Right lung (tissue), 10 donors: ENCODE measurements around the gene KCNMB2. TPM values are rescaled to one million over a fixed set of nuclear protein-coding genes. Genes with fewer than 3 reads are reported as not detected.
A peak's percentile ranks its signal among the peaks of the same experiment; 100 is the strongest.
"Not testable (repeated sequence)": the region's sequence is repeated elsewhere in the genome, so short reads cannot be mapped to it uniquely, and the experiment has no call there.

Experiments used
- DNase-seq, 2 donors: peaks; one replicate each; pipeline ENCODE4 v3.0.0-alpha.2; 2013
- long read RNA-seq, 8 donors: transcript quantifications; one replicate each; lab custom pipeline, GENCODE V29; 2026
- polyA plus RNA-seq, 5 donors: library from polyadenylated mRNA; unstranded; fragments of 120-200 nt; gene quantifications; one replicate each; pipeline versions ENCODE4 v1.2.1 to v1.2.3, GENCODE V29; 2013; ENCODE audit warnings: inconsistent platforms in 1 of 5, low replicate concordance in 1 of 5; ENCODE audit not compliant: insufficient read length in 5 of 5, insufficient read depth in 1 of 5

The KCNMB2 gene
- polyA plus RNA-seq, result 10 to 100 TPM in 4 of 5 donors, 1 to 10 TPM in 1; 8.9 to 19.1 (median 14.6) TPM
- long read RNA-seq, donor 1, partial matches to known transcripts, result 5 of 9 reads
- long read RNA-seq, donor 1, other reads (novel, unspliced or antisense), result 0 of 9 reads
- long read RNA-seq, donor 2, partial matches to known transcripts, result 0 of 3 reads
- long read RNA-seq, donor 2, other reads (novel, unspliced or antisense), result 0 of 3 reads
- long read RNA-seq, donor 3, partial matches to known transcripts, result 0 of 1 reads
- long read RNA-seq, donor 3, other reads (novel, unspliced or antisense), result 0 of 1 reads
- long read RNA-seq, donor 4, partial matches to known transcripts, result 0 of 3 reads
- long read RNA-seq, donor 4, other reads (novel, unspliced or antisense), result 0 of 3 reads
- long read RNA-seq, donor 5, transcript KCNMB2-201 (4 exons, 2,271 nt), result major isoform, 6 of 6 reads
- long read RNA-seq, donor 5, partial matches to known transcripts, result 0 of 6 reads
- long read RNA-seq, donor 5, other reads (novel, unspliced or antisense), result 0 of 6 reads
- long read RNA-seq, donor 6, transcript KCNMB2-201 (4 exons, 2,271 nt), result major isoform, 5 of 5 reads
- long read RNA-seq, donor 6, partial matches to known transcripts, result 0 of 5 reads
- long read RNA-seq, donor 6, other reads (novel, unspliced or antisense), result 0 of 5 reads
- long read RNA-seq, donor 7, result 0 reads
- long read RNA-seq, donor 8, partial matches to known transcripts, result 0 of 1 reads
- long read RNA-seq, donor 8, other reads (novel, unspliced or antisense), result 0 of 1 reads

- DNase-seq, result peak; percentile 68 to 72
Measured at GRCh38 chr3:178536211-178537079, at the start of gene KCNMB2. TSS of gene KCNMB2 (plus strand) at chr3:178536436.

- no peak for DNase-seq
Measured at GRCh38 chr3:178486903-178487302, 49.3 kb upstream of the KCNMB2 start.

GRCh38 chr3:178487752-178488151 is 48.5 kb upstream of the KCNMB2 start:
- no peak for DNase-seq

DNA sequence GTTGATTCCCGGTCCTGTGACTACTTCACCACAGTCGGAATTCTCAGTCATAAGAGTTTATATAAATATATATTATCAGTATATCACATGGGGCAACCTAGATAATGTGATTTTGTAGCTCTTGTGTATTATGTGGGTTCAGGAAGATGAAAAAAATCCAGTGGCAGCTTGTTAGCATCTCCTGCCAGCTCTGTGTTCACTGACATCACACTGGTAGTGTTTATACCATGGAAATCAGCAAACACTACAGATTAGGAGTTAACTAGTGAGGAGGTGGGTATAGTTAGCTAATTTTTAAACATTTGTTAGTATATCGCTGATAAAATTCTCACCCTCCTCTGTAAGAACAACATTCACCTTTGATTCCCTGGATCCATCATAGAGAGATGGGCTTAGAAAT is 44.5 kb upstream of the KCNMB2 start:
- no peak for DNase-seq

DNA sequence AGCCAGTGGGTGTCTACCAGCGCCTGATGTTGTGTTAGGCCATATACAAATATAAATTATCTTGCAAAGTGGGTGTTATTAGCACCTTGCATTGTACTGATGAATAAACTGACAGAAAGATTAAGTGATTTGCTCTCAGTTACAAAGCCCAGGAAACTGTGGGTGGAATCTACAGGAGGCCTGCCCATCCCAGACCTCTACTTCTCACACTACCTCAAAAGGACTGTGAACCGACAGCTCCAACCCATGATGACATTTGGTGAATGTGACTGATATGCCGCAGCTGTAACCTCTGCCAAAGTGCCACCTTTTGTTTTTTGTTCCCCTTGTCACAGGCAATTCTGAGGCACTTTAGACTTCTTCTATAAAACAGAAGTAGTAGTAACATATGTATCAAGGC is 43.7 kb upstream of the KCNMB2 start:
- DNase-seq, result no peak

DNA sequence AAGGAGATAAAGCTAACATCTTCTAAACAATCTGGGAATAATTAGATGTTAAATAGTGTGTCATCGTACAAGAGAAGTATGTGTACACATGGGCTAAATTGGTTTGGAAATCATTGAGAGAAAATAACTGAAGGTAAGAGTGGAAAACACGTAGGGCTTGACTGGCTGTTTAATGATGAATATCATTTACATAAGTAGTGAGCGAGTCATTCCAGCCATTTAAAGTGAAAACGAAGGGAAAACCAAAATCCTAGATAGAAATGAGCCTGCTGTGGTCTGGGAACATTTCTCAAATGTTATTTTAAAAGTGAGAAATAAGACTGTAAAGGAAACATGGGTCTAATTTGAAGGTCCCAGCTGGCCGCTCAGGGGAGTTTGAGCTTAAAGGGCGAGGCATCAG is 41.9 kb upstream of the KCNMB2 start:
- no peak for DNase-seq

- no peak for DNase-seq
Measured at GRCh38 chr3:178496911-178497310, 39.3 kb upstream of the KCNMB2 start.

DNA sequence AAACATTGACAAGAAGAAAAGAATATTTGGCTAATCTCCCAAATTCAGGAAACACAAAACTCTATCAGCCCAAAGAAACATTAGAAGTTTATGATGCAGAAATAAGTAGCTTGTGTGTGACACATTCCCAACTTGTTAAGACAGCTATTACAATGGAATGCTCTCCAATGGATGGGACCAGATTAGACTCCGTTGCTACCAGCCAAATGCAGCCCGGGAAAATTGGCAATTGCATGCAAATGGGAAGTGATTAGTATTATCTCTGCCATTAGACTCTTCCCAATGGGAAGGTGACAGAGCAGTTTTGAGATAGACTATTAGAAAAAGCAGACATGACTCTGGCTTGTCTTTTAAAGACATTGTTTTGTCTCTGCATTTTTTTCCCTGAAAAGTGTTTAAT is 37.4 kb upstream of the KCNMB2 start:
- DNase-seq, result no peak

GRCh38 chr3:178500631-178501030 is 35.6 kb upstream of the KCNMB2 start:
- no peak for DNase-seq

- DNase-seq, result no peak
Measured at GRCh38 chr3:178504128-178504527, 32.1 kb upstream of the KCNMB2 start.

DNA sequence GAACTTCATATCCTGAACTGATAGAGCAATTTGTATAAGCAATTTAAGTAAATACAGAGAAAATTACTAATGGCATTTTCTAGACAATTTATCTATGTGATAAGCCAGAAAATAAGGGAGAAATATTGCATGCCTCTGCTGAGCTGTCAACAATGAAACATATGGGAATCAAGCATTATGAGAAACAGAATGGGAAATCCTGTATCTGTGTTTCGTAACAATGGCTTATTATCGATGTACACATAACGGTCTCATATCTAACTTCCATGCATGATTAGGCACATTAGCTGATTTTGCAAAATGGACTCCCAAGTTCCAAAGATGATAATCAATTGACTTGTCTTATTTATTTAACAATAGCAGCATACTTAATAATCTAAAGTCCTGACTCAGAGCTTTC is 30.4 kb upstream of the KCNMB2 start:
- no peak for DNase-seq

GRCh38 chr3:178507507-178508442 is 28.5 kb upstream of the KCNMB2 start:
- DNase-seq, result no peak

GRCh38 chr3:178508443-178508825 is 27.8 kb upstream of the KCNMB2 start:
- DNase-seq, result no peak

DNA sequence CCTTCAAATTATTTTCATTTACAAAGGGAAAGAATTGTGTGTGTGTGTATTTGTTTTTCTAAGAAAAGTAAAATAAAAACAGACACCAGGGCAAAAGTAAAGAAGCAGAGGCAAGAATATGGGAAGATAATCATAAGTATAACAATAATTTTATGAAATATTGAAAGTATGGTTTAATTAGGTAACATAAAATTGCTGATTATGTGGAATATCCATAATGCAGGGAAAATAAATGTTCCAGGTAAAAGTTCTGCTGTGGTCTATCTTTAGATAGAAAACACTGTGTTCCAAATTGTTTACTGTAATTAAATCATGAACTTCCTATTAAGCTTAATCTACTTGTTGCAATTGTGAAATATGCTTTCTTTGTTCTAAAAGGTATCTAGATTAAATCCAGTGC is 25.7 kb upstream of the KCNMB2 start:
- no peak for DNase-seq

GRCh38 chr3:178512647-178513046 is 23.6 kb upstream of the KCNMB2 start:
- peak; percentile 42 to 52 for DNase-seq

DNA sequence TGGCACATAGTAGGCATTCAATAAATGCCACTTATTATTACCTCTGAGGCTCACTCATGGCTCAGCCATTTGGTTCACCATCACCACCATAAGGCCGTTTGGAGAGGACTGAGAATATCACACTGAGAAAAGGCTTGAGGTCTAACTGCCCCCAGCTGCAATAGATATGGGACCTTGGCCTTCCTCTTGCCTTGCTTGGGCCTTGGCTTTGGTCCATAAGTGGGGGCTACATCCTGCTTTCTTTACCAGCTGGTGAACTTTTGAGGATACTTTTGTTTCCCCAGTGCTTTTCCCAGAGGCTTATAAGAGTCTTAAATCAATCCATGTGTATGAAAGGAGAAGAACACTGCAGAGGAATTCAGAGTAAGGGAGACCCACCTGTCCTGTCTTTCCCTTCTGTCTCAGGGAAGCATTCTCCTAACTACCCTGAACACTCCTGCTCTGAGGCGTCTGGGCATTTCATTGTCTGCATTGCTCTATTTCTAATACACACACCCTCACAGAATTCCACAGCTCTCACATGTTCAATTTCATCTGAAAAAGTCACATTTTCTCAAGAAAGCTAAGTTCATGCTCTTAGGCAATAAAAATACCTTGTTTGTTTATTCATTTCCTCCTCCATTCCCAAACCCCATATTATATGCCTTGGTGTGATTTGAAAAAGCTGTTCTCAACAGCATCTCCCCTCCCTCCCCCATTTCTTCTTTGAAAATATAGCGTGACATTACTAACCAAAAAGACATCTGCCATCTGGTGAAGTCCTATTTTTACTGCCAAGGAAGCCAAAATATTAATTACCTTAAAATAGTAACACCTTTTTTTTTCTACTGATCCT is 22.5 kb upstream of the KCNMB2 start:
- peak; percentile 25 to 31 for DNase-seq

DNA sequence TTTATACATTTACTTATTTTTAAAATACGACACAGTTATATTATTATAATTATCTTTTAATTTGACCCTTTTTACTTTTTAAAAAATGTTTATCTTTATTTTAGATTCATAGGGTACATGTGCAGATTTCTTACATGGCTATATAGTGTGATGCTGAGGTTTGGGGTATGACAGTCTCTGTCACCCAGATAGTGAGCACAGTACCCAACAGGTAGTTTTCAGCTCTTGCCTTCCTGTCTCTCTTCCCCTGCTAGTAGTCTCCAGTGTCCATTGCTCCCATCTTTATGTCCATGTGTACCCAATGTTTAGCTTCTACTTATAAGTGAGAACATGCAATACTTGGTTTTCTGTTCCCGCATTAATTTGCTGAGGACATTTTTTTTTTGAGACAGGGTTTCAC is 21.8 kb upstream of the KCNMB2 start:
- no peak for DNase-seq

- not testable (repeated sequence) for DNase-seq
Measured at GRCh38 chr3:178515076-178515744, 21.0 kb upstream of the KCNMB2 start.

DNA sequence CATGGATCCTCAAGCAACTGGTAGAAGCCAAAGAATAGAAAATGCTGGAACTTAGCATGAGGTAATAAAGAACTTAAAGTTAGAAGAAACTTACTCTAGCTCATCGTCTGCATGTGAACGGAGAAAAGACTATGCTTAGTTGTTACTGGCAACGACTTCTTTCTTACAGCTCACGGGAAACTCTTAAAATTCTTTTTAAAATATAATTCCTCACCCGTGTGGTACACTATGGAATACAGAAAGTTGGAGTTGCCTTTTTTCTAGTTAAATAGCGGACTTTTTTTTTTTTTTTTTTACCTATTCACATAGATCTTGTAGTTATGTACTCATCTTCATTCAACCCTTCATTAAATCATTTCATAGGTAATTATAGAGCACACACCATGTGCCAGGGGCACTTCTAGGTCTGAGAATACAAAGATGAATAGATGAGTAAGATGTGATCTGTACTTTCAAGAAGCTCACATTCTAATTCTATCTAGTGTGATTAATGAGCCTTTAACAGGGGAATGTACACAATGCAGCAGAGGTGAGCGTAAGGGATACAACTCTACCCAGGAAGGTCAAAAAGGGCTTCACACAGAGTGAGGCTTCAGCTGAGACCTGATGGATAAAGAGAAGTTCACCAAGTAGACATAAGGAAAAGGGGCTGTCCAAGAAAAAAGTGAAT is 18.4 kb upstream of the KCNMB2 start:
- no peak for DNase-seq
